ENCODE results near the gene KDELR3.

DNA sequence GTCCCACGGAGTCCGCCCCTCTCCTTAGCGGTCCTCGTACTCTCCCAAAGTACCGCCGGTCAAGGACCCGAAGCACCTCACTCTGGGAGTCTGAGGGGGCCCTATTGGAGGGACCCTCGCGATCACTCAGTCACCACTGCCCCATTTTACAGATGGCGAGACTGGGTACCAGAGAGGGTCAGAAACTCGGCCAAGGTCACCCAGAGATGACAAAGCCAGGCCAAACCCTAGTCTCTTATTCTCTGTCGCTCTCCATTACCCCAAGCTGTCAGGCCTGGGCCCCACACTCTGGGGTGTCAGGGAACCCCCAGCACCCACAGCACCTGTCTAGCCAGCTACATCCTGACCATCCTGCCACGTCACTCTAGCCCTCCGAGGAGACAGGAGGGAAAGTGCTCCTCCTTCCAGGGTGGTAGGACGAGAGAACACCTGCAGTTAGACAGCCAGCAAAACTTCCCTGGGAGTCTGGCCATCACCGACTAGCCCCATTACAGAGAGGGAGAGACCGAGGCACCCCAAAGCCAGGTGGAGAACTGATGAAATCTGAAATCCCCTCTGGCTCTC, 11.5 kb upstream of the KDELR3 start:
- TF ChIP-seq EP300 (IDR thresholded peaks at IDR 0.05; ENCODE audit: borderline replicate concordance): no peak
- TF ChIP-seq TEAD4 (IDR thresholded peaks at IDR 0.05): no peak
- no peak for TF ChIP-seq CEBPB (IDR thresholded peaks at IDR 0.05)

Data from Ishikawa (cell line).